GM21786 (cell line): ENCODE measurements around the gene ITGA5.

Source experiments
- ATAC-seq: cut with Tn5 transposase; IDR thresholded peaks from one replicate; pipeline ENCODE4 v1.9.1; 2021; ENCODE audit not compliant: unreplicated experiment

Gene ITGA5

DNA sequence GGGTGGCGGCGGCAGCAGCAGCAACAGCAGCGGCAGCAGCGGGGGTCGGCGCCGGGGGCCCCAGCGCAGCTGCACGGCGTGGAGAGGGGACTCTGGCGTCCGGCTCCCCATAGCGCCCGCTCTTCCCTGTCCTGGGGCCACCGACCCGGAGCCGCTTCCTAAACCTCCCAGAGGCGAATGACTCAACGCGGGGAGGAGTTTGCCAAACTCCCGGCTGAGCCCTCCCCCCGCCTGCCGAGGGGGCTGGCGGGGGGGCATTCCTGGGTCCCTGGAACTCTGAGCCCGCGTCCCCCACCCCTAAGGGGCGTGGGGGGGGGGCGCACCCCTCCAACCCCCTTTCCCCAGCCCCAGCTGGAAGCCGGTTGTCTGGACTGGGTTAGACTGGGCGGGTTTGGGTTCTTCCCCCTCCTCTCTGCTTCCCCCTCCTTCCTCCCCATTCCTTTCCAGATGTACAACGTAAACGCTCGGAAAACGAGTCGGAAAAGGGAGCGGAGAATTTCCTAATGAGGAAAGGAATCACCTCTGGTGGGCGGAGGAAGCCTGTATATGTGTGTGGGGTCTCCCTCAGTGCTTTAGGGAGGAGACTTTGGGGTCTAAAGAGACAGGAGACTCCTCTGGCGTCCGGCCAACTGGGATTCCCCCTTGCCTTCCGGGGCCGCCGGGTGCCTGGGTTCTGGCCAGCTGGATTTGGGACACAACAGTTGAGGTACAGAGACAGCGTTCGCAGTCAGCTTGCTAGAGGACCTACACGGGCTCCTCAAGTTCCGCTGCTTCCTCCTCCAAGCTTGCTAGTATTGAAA lies at the start of gene ITGA5:
TSS of gene ITGA5 (minus strand) at position 179 of the 800 bp plus-strand sequence. CDS start at position 111, 68 bp downstream.
- ATAC-seq, result no peak

DNA sequence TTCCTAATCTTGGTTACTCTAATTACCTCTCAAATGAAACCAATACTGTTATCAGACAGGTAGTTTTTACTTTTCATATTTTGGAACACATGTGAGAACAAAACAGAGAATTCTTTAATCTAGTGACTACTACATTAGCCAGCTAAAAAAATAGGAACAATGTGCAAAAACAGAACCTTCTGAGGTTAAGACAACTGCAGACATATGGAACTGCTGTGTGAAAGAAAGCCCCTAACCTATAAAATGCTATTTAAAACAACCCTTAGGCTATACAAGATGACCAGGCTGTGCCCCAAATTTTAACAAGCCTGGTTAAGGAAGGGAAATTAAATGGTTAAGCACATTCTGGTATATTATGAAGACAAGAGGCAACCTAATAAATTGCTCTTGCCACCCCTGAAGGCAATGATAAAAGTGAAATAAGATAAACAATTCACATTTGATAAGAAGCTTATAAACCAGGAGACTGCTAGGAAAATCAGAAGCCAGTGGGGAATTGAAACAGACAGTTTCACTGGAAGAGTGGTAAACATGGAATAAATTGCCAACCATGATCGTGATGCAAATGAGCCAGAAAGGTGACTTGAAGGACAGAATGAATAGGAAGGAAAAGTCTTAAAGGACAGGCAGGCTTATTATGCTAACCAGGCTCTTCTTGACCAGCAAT lies 46.9 kb upstream of the ITGA5 start:
- ATAC-seq, result no peak

- no peak for ATAC-seq
Observed at GRCh38 chr12:54463484-54463883, 44.4 kb upstream of the ITGA5 start.

DNA sequence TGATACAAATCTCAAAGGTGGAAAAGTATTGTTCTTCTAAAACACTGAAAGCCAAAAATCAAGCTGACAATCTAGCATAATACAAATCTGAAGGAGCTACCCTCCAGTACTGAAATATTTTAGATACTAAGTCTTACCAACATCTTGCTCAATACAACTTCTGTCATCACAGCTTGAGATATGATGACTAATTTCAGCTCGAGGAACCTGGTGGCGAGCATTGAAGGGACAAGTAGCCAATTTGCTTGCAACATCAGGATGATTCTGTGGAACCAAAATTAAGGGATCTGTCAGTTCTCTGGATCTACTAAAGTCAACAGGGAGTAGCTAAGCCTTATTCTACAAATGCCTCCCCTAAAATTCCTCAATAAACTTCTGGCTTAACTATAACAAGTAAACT lies 44.0 kb upstream of the ITGA5 start:
- ATAC-seq, result no peak

DNA sequence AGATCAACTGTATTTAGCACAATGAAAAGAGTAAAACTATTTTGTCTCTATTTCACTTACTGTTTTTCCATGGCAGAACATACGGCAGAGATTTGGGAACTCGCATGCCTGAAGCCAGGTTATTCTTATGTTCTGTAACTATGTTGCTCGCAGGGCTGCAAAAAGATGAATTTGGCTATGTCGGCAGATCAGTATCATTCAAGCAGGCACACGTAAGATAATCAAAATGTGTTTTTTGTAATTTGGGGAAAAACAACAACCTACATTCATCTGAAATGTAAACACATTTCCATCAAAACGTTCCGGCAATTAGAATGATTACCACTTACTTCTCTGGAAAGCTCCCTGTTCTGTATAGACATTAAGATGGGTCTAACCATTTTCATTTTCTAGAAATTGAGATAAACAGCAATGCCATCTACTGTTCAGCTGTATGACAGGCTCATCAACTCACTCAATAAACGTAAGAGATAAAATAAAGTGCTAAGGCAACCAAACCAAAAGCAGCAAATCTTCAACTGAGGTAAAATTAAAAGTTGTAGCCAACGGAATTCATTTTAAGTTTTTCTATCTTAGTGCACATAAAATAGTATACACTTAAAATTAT lies 41.4 kb upstream of the ITGA5 start:
- no peak for ATAC-seq

- ATAC-seq, result no peak
Observed at GRCh38 chr12:54459355-54459754, 40.3 kb upstream of the ITGA5 start.

GRCh38 chr12:54455760-54456469 lies 36.8 kb upstream of the ITGA5 start:
- no peak for ATAC-seq

- no peak for ATAC-seq
Observed at GRCh38 chr12:54452628-54453027, 33.6 kb upstream of the ITGA5 start.

- ATAC-seq, result no peak
Observed at GRCh38 chr12:54448344-54448743, 29.3 kb upstream of the ITGA5 start.

GRCh38 chr12:54447917-54448316 lies 28.9 kb upstream of the ITGA5 start:
- no peak for ATAC-seq

DNA sequence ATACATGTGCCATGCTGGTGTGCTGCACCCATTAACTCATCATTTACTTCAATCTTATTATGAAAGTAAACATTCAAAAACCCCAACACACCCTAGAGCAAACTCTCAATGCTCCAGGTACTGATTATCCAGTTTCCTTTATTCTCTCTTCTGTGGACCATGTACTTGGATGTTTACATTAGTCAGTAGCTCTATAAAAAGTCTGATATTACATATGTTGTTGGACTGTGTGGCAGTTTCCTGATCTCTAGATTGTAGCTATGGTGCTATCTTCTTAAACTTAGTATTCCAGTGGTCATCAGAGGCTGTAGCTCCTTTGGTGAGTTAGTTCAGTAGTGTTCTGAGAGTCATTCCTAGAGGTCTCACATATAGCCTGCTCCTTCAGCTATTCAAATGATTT lies 25.1 kb upstream of the ITGA5 start:
- ATAC-seq, result no peak

DNA sequence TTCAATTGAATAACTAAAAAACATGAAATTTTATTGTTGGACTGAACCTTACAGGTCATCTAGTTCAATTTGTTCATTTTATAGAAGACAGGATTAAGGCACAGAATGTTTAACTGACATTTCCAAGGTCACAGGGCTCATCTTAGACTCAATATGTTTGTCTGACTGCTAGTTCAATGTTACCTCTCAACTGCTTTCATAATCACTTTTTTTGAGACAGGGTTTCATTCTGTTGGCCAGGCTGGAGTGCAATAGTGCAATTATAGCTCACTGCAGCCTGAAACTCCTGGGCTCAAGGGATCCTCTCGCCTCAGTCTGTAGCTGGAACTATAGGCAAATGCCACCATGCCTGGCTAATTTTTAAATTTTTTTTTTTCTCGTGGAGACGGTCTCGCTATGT lies 24.4 kb upstream of the ITGA5 start:
- ATAC-seq, result no peak

DNA sequence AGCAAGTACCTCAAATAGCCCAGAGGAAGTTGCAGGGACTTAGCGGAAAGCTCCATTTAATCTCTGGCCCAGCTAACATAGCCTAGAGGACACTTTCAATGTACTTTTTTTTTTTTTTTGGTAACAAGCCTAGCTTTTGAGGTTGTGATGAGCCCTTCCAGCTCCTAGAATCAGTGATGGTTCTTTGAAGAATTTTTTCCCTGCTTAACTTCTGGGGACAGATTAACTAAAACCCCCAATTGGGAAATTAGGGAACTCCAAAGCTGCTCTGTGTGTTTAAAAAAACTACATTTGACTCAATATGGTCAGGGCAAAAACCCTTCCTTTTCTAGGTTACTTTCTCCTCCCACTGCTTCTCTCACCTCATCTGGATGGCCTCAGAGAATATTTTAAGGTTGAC lies 23.9 kb upstream of the ITGA5 start:
- no peak for ATAC-seq

- no peak for ATAC-seq
Observed at GRCh38 chr12:54442099-54442498, 23.0 kb upstream of the ITGA5 start.

DNA sequence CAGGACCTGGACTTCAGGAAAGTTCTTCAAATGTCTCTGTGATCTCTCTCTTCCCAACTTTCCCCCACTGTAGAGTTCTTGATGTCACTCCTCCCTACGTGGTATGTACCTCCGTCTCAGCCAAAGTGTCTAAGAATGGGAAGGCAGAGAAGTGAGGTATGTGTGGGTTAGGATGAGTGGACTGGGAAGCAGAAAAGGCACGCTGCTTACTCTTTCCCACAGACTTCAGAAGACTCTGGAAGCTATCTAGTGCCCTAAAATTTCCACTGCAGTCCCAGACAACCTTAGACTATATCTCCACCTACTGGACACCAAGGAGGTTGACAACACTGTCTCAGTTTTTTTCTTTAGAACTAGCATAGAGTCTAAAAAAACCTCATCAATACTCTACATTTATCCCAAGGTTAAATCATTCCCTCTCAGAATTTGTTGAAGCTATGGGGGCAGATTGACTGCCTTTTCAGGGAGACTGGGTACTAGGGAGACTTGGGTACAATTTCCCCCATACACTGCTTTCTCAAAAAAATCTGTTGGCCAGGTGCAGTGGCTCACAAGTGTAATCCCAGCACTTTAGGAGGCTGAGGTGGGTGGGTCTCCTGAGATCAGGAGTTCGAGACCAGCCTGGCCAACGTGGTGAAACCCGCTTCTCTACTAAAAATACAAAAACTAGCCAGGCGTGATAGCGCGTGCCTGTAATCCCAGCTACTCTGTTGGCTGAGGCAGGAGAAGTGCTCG lies 20.6 kb upstream of the ITGA5 start:
- ATAC-seq, result no peak

DNA sequence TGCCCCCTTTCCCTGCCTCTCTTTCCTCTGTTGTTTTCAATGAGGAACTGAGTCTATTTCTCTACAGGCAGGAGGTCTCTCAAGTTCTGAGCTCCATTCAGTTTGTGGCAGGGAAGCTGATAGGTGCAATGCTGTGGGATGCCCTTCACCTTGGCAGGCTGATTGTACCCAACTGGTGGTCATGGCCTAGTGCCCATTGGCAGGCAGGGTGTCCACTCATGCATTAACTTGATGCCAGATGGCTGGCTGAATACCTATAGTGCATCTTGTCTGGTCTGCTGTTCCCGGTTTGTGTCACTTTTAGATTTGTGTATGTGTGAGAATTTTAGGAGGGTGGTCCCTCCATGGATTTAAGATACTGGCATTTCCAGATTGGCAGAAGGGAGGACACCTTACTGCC lies 20.0 kb upstream of the ITGA5 start:
- no peak for ATAC-seq

DNA sequence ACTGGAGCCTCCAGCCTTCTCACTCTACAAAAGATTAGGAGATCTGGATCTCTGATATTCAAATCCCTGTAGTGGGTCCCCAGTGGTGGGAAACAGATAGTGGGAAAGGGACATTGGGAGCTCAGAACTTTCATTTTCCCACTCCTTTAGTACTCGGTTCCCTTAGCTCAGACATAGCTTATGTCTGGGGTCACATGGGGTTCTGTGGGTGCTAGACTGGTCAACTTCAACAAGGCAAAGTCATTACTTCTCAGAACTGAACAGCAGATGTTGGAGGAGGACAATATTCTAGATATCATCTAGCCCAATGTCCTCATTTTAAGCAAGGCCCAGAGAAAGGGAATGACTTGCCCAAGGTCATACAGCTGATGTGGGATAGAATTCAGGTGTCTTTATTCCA lies 19.5 kb upstream of the ITGA5 start:
- ATAC-seq, result no peak

- no peak for ATAC-seq
Observed at GRCh38 chr12:54437697-54438096, 18.6 kb upstream of the ITGA5 start.

DNA sequence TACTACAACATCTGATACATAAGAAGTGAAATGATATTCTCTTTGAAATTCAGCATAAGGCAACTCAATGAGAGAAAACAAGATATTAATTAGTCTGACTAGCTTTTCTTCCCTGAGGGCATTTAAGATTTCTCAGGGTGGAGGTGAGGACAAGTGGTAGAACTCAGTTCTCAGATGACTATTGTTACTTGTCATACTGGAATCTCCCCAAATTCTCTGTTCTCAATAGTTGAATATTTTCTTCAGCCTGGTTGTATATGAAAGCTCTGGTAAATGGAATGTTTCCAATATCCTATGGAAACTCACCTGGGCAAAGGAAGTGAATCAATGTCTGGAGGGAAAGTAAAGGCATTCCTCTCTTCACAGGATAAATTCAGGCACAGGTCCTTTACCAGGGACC lies 18.2 kb upstream of the ITGA5 start:
- no peak for ATAC-seq

DNA sequence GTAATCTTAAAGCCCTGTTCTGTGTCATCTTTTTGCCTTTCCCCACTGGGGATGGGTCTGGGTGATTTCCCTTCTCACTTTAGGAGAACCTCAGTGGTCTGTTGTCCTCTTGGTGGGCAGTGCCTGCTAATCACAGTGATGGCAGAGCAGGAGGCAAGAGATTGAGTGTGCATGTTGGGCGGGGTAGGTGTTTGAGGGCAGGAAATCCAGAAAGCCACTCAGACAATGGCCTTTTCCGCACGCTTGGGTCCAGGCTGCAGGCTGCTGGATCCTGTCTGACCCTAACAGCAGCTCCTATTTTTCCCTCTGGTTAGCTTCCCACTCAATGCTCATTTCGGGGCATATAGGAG lies 13.7 kb upstream of the ITGA5 start:
- ATAC-seq, result no peak
